ENCODE results near the gene MBOAT2.
A peak's percentile ranks its signal among the peaks of the same experiment; 100 is the strongest.
"Not testable (repeated sequence)": the region's sequence is repeated elsewhere in the genome, so short reads cannot be mapped to it uniquely, and the experiment has no call there.

The MBOAT2 gene

GRCh38 chr2:9003616-9004337 lies at the start of gene MBOAT2:
Gene MBOAT2, minus strand, starts transcription at chr2:9003684. Its CDS starts 70 bp downstream, at chr2:9003614.
- DNase-seq, result peak; percentile 80

- DNase-seq, result no peak
Measured at GRCh38 chr2:9052821-9053533, 49.5 kb upstream of the MBOAT2 start.

GRCh38 chr2:9051451-9051850 lies 48.0 kb upstream of the MBOAT2 start:
- DNase-seq, result not testable (repeated sequence)

- DNase-seq, result no peak
Measured at GRCh38 chr2:9050122-9050809, 46.8 kb upstream of the MBOAT2 start.

GRCh38 chr2:9045595-9045994 lies 42.1 kb upstream of the MBOAT2 start:
- DNase-seq, result no peak

GRCh38 chr2:9043491-9043890 lies 40.0 kb upstream of the MBOAT2 start:
- DNase-seq, result not testable (repeated sequence)

- no peak for DNase-seq
Measured at GRCh38 chr2:9037166-9037565, 33.7 kb upstream of the MBOAT2 start.

GRCh38 chr2:9033385-9034168 lies 30.1 kb upstream of the MBOAT2 start:
- no peak for DNase-seq

- DNase-seq, result no peak
Measured at GRCh38 chr2:9032536-9033255, 29.2 kb upstream of the MBOAT2 start.

- DNase-seq, result no peak
Measured at GRCh38 chr2:9032121-9032520, 28.6 kb upstream of the MBOAT2 start.

GRCh38 chr2:9031246-9031645 lies 27.8 kb upstream of the MBOAT2 start:
- DNase-seq, result no peak

- no peak for DNase-seq
Measured at GRCh38 chr2:9030841-9031240, 27.4 kb upstream of the MBOAT2 start.

- DNase-seq, result no peak
Measured at GRCh38 chr2:9030190-9030589, 26.7 kb upstream of the MBOAT2 start.

- no peak for DNase-seq
Measured at GRCh38 chr2:9029721-9030120, 26.2 kb upstream of the MBOAT2 start.

- no peak for DNase-seq
Measured at GRCh38 chr2:9027884-9028283, 24.4 kb upstream of the MBOAT2 start.

- DNase-seq, result no peak
Measured at GRCh38 chr2:9025746-9026145, 22.3 kb upstream of the MBOAT2 start.

GRCh38 chr2:9024575-9024974 lies 21.1 kb upstream of the MBOAT2 start:
- DNase-seq, result no peak

GRCh38 chr2:9021563-9022211 lies 18.2 kb upstream of the MBOAT2 start:
- DNase-seq, result no peak

GRCh38 chr2:9020267-9020666 lies 16.8 kb upstream of the MBOAT2 start:
- DNase-seq, result no peak

- no peak for DNase-seq
Measured at GRCh38 chr2:9018534-9018933, 15.1 kb upstream of the MBOAT2 start.

GRCh38 chr2:9018109-9018508 lies 14.6 kb upstream of the MBOAT2 start:
- DNase-seq, result no peak

- no peak for DNase-seq
Measured at GRCh38 chr2:9017411-9017810, 13.9 kb upstream of the MBOAT2 start.

All from stimulated activated CD4-positive, alpha-beta T cell treated with anti-CD3 and anti-CD28 coated beads, Interleukin-4, amount 100 ng/mL, for 1 hour (primary cell).